A673 (cell line): Measurements from ENCODE around the gene SLC25A43.

Experiments
- CTCF ChIP-seq: fragments of 300-800, 200-600 bp; sonication (generic); conservative IDR thresholded peaks from 2 replicates; pipeline ENCODE4 v1.5.1; 2017; ENCODE audit warnings: low read depth, mild to moderate bottlenecking, antibody characterized with exemption, low read length, moderate library complexity, mixed read lengths
- EZH2 ChIP-seq: fragments of 200-600 bp; sonication (generic); IDR thresholded peaks from 2 replicates; pipeline ENCODE4 v1.6.1; 2017; ENCODE audit warnings: borderline replicate concordance, low read depth, mild to moderate bottlenecking, mixed read lengths, antibody characterized with exemption, low read length; ENCODE audit not compliant: poor library complexity, severe bottlenecking

- TF ChIP-seq CTCF, result no peak
- no peak for TF ChIP-seq EZH2
These were observed 93.3 kb downstream of the SLC25A43 start for GRCh38 chrX:119492463-119492862.
